Gastroesophageal sphincter (tissue), 3 donors: ENCODE results near the gene AKAP6.
"Not testable (repeated sequence)": the region's sequence is repeated elsewhere in the genome, so short reads cannot be mapped to it uniquely, and the experiment has no call there.

Experiments
- CTCF ChIP-seq, 4 experiments: fragments of 200-600 bp in 2 of 4; fragments of 450-650 bp in 2 of 4; sonication (generic) in 1 of 4; IDR thresholded peaks; one replicate each; pipeline ENCODE4 v1.5.1; 2017 to 2019; ENCODE audit warnings: antibody characterized with exemption in 4 of 4, mild to moderate bottlenecking in 2 of 4, moderate library complexity in 2 of 4
- EP300 ChIP-seq: sonication (generic); formaldehyde crosslinking; IDR thresholded peaks from one replicate; pipeline ENCODE4 v1.6.1; 2017; ENCODE audit warnings: antibody characterized with exemption, mild to moderate bottlenecking
- POLR2A ChIP-seq, 2 donors: fragments of 450-650 bp; IDR thresholded peaks; one replicate each; pipeline ENCODE4 v1.6.1; 2017; ENCODE audit warnings: antibody characterized with exemption in 2 of 2, mild to moderate bottlenecking in 2 of 2, moderate library complexity in 1 of 2
- POLR2AphosphoS5 ChIP-seq: sonication (generic); formaldehyde crosslinking; IDR thresholded peaks from one replicate; pipeline ENCODE4 v1.6.1; 2017; ENCODE audit warnings: antibody characterized with exemption

- not testable (repeated sequence) for TF ChIP-seq POLR2A (IDR thresholded peaks at IDR 0.05); CTCF (IDR thresholded peaks at IDR 0.05); POLR2AphosphoS5; EP300
Measured at GRCh38 chr14:32793033-32793432, 463.9 kb downstream of the AKAP6 start.
